ENCODE measurements around the gene USH2A.

The USH2A gene

GRCh38 chr1:216200941-216201340, 222.3 kb downstream of the USH2A start:
- H3K27me3 ChIP-seq (replicated peaks; ENCODE audit: control insufficient read depth, insufficient read depth, low read length): no peaks in the 10 kb centered on the region
- DNase-seq (ENCODE audit: extremely low read depth, insufficient read length): no peak
- H3K36me3 ChIP-seq (ENCODE audit: control insufficient read depth, insufficient read depth, low read length): no peaks in the 10 kb centered on the region
- TF ChIP-seq CTCF (IDR thresholded peaks at IDR 0.05; ENCODE audit: insufficient read depth, low read length, poor library complexity, severe bottlenecking): no peak
- H3K4me3 ChIP-seq (replicated peaks; ENCODE audit: low read depth, low read length): no peak overlapping the region

- DNase-seq (ENCODE audit: extremely low read depth, insufficient read length): no peak
Measured at GRCh38 chr1:216194721-216195120, 228.5 kb downstream of the USH2A start.

GRCh38 chr1:216193839-216194443, 229.3 kb downstream of the USH2A start:
- peak; percentile 20 for TF ChIP-seq CTCF (IDR thresholded peaks at IDR 0.05; ENCODE audit: insufficient read depth, low read length, poor library complexity, severe bottlenecking)
- DNase-seq (ENCODE audit: extremely low read depth, insufficient read length): no peak
- Histone ChIP-seq H3K4me3 (replicated peaks; ENCODE audit: low read depth, low read length) (no peak overlapping the region), H3K27me3 (replicated peaks; ENCODE audit: control insufficient read depth, insufficient read depth, low read length) (no peaks in the 10 kb centered on the region), H3K36me3 (ENCODE audit: control insufficient read depth, insufficient read depth, low read length) (no peaks in the 10 kb centered on the region)

More at GRCh38 chr1:216194721-216195120, 228.5 kb downstream of the USH2A start:
- Histone ChIP-seq H3K4me3 (replicated peaks; ENCODE audit: low read depth, low read length) (no peak overlapping the region), H3K27me3 (replicated peaks; ENCODE audit: control insufficient read depth, insufficient read depth, low read length) (no peaks in the 10 kb centered on the region), H3K36me3 (ENCODE audit: control insufficient read depth, insufficient read depth, low read length) (no peaks in the 10 kb centered on the region)
- no peak for TF ChIP-seq CTCF (IDR thresholded peaks at IDR 0.05; ENCODE audit: insufficient read depth, low read length, poor library complexity, severe bottlenecking)

GRCh38 chr1:216190438-216190837, 232.8 kb downstream of the USH2A start:
- Histone ChIP-seq H3K27me3 (replicated peaks; ENCODE audit: control insufficient read depth, insufficient read depth, low read length) (no peaks in the 10 kb centered on the region), H3K4me3 (replicated peaks; ENCODE audit: low read depth, low read length) (no peak overlapping the region), H3K36me3 (ENCODE audit: control insufficient read depth, insufficient read depth, low read length) (no peaks in the 10 kb centered on the region)
- no peak for TF ChIP-seq CTCF (IDR thresholded peaks at IDR 0.05; ENCODE audit: insufficient read depth, low read length, poor library complexity, severe bottlenecking)
- DNase-seq (ENCODE audit: extremely low read depth, insufficient read length): no peak

- H3K36me3 ChIP-seq (ENCODE audit: control insufficient read depth, insufficient read depth, low read length): no peaks in the 10 kb centered on the region
- no peak for TF ChIP-seq CTCF (IDR thresholded peaks at IDR 0.05; ENCODE audit: insufficient read depth, low read length, poor library complexity, severe bottlenecking)
- no peak for DNase-seq (ENCODE audit: extremely low read depth, insufficient read length)
- H3K27me3 ChIP-seq (replicated peaks; ENCODE audit: control insufficient read depth, insufficient read depth, low read length): no peaks in the 10 kb centered on the region
- no peak overlapping the region for H3K4me3 ChIP-seq (replicated peaks; ENCODE audit: low read depth, low read length)
Measured at GRCh38 chr1:216186816-216187215, 236.4 kb downstream of the USH2A start.

GRCh38 chr1:216186141-216186540, 237.1 kb downstream of the USH2A start:
- DNase-seq (ENCODE audit: extremely low read depth, insufficient read length): no peak
- Histone ChIP-seq H3K4me3 (replicated peaks; ENCODE audit: low read depth, low read length) (no peak overlapping the region), H3K27me3 (replicated peaks; ENCODE audit: control insufficient read depth, insufficient read depth, low read length) (no peaks in the 10 kb centered on the region), H3K36me3 (ENCODE audit: control insufficient read depth, insufficient read depth, low read length) (no peaks in the 10 kb centered on the region)
- TF ChIP-seq CTCF (IDR thresholded peaks at IDR 0.05; ENCODE audit: insufficient read depth, low read length, poor library complexity, severe bottlenecking): no peak
